Urinary bladder (tissue), 4 donors: ENCODE results near the gene MBD6. TPM values are rescaled to one million over a fixed set of nuclear protein-coding genes. Genes with fewer than 3 reads are reported as not detected.
"Not testable (repeated sequence)": the region's sequence is repeated elsewhere in the genome, so short reads cannot be mapped to it uniquely, and the experiment has no call there.

Experiments
- DNase-seq: peaks from one replicate; pipeline ENCODE4 v3.0.0-alpha.2; 2015; ENCODE audit errors: extremely low spot score
- H3K27ac ChIP-seq: one replicate; pipeline ENCODE4 v1.5.1; 2013; ENCODE audit warnings: low read depth, mild to moderate bottlenecking, moderate library complexity
- H3K36me3 ChIP-seq: one replicate; pipeline ENCODE4 v1.6.1; 2013; ENCODE audit warnings: mild to moderate bottlenecking, moderate library complexity; ENCODE audit not compliant: insufficient read depth
- H3K4me1 ChIP-seq: one replicate; pipeline ENCODE4 v1.6.1; 2013; ENCODE audit warnings: mild to moderate bottlenecking, moderate library complexity; ENCODE audit not compliant: insufficient read depth
- H3K4me3 ChIP-seq: one replicate; pipeline ENCODE4 v1.5.1; 2013; ENCODE audit warnings: low read depth, low read length
- WGBS: extraction: QIAGEN DNeasy Blood & Tissue Kit; methylation state at CpG from one replicate; pipeline ENCODE4 v1.1.7; 2013; 5-methylcytosine and 5-hydroxymethylcytosine counted together
- polyA plus RNA-seq: library from polyadenylated mRNA; stranded (reverse); fragments of 200-250 nt; gene quantifications from one replicate; pipeline ENCODE4 v1.2.3, GENCODE V29; 2013
- total RNA-seq: library from RNA; depleted of rRNA; stranded (reverse); fragments of >200 nt; gene quantifications from one replicate; pipeline ENCODE4 v1.2.3, GENCODE V29; 2014
- donor health status: healthy with polysubstance abuse.
- donor health status: healthy.

Gene MBD6
- total and polyA plus RNA-seq, 2 donors = 9.6 to 31.1 TPM

DNA sequence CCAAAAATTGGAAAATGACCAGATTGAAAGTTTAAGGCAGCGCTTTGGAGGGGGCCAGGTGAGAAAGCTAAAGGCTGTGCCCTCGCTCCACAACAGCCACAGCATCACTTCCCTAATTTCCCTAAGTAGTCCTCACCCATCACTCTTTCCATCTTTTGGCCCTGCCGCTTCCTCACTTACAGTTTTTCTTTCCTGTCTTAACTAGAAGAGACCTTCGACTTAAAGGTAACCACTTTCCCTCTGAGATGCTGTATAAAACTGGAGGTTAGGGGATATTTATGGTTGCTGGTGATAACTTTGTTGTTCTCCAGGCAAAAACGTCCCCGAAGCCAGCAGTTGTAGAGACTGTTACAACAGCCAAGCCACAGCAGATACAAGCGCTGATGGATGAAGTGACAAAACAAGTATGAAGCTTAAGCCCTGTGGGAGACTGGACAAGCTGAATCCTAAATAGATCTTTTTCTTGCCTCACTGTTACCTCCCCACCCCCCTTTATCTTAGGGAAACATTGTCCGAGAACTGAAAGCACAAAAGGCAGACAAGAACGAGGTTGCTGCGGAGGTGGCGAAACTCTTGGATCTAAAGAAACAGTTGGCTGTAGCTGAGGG is 6.6 kb upstream of the MBD6 start:
- 82% methylated on average over 11 of the region's 11 CpGs for WGBS
- peaks cover 6% of the 10 kb centered on the region for H3K36me3 ChIP-seq
- DNase-seq = no peak
- H3K4me1 ChIP-seq = no peaks in the 10 kb centered on the region
- H3K4me3 ChIP-seq = no peak overlapping the region
- no peak overlapping the region for H3K27ac ChIP-seq

DNA sequence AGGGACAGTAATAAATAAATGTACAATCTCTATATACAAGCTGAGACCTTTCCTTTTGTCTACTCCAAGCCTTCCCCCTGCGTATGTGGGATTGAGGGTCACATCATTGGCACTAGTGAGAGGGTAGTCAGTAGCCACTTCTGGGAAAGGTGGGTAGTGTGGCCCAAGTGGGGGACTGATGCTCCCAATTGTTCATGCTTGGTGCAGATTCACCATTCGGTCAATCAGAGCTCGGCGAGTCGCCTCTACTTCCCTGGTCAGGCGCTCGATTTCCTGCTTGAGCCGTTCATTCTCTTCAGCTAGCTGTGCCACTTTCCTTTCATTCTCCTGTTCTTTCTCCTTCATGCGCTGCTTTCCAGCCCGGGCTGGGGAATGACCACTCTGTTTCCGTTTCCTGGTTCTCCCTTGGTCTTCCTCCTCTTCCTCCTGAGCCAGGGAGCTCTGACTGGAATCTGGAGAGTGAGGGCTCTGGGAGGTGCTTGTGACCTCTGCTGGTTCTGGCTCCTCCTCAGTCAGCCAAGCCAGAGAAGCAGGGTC is 5.9 kb upstream of the MBD6 start:
- Histone ChIP-seq H3K4me3 (no peak overlapping the region), H3K36me3 (peaks cover 6% of the 10 kb centered on the region), H3K27ac (no peak overlapping the region), H3K4me1 (no peaks in the 10 kb centered on the region)
- DNase-seq = no peak
- WGBS = 90% methylated on average over 11 of the region's 11 CpGs

DNA sequence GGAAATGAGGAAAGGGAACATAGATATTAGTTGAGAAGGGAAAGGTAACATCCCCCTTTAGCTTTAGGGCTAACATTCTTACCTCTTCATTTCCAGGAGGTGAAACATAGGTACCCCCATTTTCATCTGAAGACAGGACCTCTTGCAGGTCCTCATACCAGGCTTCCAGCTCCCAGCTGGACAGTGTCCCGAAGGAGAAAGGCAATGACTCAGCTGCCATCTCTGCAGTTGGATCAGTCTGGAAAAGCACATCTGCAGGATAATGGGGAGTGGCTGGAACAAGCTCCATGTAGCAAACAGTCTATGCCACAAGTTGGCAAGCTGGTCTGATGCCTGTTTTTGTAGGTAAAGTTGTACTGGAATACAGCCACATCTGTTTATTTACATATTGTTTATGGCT is 5.4 kb upstream of the MBD6 start:
- no peaks in the 10 kb centered on the region for H3K4me1 ChIP-seq
- DNase-seq = no peak
- no peak overlapping the region for H3K27ac ChIP-seq
- H3K36me3 ChIP-seq = peaks cover 4% of the 10 kb centered on the region
- 42% methylated on average over 1 of the region's 1 CpG for WGBS
- no peak overlapping the region for H3K4me3 ChIP-seq

DNA sequence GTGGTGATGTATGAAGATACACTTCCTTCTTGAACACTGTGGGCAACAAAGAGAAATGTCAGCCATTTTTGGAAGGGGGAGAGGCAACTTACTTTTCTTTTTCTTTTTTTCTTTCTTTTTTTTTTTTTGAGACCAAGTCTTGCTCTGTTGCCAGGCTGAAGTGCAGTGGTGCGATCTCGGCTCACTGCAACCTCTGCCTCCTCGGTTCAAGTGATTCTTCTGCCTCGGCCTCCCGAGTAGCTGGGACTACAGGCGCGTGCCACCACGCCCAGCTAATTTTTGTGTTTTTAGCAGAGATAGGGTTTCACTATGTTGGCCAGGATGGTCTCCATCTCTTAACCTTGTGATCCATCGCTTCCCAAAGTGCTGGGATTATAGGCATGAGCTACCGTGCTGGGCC is 4.9 kb upstream of the MBD6 start:
- 83% methylated on average over 10 of the region's 10 CpGs for WGBS
- not testable (repeated sequence) for H3K36me3 ChIP-seq, H3K4me1 ChIP-seq, H3K27ac ChIP-seq, DNase-seq, H3K4me3 ChIP-seq

DNA sequence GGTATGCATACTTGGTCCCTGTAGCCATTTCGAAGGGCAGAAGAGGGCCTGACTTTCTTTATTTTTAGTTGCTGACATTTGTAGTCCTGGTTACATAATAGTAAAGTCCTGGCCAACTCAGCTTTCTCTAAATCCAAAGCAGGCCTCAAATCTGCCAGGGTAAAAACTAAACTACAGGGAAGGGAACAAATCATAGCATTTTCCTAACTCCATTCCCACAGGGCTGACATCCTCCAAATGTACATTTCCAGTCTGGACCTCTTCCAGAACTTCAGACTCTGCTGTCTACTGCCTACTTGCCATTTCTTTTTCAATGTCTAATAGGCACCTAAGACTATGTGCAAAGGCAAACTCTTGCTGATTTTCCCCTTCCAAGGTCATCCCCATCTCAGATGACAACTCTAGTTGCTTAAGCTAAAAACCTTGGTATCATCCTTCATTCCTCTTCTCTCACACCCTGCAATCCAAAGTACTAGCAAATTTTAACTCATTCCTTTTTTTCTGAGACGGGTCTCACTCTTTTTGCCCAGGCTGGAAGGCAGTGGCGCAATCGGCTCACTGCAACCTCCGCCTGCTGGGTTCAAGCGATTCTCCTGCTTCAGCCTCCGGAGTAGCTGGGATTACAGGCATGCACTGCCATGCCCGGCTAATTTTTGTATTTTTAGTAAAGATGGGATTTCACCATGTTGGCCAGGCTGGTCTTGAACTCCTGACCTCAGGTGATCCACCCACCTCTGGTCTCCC is 4.3 kb upstream of the MBD6 start:
- H3K36me3 ChIP-seq = no peaks in the 10 kb centered on the region
- DNase-seq = no peak
- WGBS = 73% methylated on average over 8 of the region's 8 CpGs
- H3K27ac ChIP-seq = no peak overlapping the region
- H3K4me1 ChIP-seq = no peaks in the 10 kb centered on the region
- H3K4me3 ChIP-seq = no peak overlapping the region

DNA sequence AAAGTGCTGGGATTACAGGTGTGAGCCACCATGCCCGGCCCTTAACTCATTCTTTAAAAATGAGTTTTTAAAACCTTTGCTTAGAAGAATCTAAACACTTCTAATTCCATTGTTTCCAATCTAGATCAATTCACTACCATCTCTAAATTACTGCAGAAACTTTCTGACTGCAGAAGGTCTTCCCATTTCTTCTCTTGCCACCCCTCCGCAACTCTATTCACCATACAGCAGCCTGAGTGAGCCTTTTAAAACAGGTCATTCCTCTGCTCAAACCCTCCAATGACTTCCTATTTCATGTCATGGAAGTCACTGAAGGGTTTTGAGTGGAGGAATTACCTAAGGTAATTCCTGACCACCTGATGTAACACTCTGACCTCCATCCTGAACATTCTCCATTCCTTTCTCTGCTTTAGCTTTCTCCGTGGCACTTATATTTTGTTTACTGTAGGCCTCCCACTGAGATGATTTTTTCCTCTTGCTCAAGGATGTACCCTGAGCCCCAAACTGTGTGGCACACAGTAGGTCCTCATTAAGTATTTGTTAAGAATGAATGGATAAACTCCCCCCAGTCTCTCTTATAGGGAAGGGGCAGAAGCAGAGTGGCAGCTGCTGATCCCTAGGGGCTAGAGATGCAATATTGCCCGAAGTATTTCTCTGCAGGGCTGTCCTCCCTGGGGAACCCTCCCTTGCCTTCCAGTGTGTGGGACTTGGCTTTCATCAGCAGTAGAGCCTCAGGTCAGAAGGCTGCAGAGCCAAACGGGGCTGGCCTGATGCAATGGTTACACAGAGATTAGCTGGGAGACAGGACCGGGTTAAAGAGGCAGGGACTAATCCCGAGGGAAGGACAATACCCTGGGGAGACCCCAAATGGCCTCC is 3.5 kb upstream of the MBD6 start:
- DNase-seq = no peak
- Histone ChIP-seq H3K27ac (peak overlapping the region; percentile 95), H3K4me3 (peak overlapping the region; percentile 69), H3K4me1 (no peaks in the 10 kb centered on the region), H3K36me3 (no peaks in the 10 kb centered on the region)
- 28% methylated on average over 7 of the region's 7 CpGs for WGBS

DNA sequence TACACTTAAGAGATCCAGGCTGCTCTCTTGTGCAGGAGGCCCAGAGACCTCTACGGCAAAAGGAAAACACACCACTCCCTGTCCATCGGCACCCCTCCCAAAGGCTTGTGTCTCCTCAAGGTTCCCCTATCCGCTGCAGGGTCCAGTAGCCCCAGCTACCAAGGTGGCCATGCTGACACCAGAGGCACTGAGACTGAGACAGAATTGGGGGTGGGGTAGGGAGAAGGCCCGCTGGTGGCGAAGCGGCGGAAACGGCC is 2.9 kb upstream of the MBD6 start:
- H3K4me3 ChIP-seq = peak overlapping the region; percentile 69
- 0% methylated on average over 8 of the region's 8 CpGs for WGBS
- DNase-seq = no peak
- peak overlapping the region; percentile 95 for H3K27ac ChIP-seq
- H3K36me3 ChIP-seq = no peaks in the 10 kb centered on the region
- H3K4me1 ChIP-seq = no peaks in the 10 kb centered on the region

DNA sequence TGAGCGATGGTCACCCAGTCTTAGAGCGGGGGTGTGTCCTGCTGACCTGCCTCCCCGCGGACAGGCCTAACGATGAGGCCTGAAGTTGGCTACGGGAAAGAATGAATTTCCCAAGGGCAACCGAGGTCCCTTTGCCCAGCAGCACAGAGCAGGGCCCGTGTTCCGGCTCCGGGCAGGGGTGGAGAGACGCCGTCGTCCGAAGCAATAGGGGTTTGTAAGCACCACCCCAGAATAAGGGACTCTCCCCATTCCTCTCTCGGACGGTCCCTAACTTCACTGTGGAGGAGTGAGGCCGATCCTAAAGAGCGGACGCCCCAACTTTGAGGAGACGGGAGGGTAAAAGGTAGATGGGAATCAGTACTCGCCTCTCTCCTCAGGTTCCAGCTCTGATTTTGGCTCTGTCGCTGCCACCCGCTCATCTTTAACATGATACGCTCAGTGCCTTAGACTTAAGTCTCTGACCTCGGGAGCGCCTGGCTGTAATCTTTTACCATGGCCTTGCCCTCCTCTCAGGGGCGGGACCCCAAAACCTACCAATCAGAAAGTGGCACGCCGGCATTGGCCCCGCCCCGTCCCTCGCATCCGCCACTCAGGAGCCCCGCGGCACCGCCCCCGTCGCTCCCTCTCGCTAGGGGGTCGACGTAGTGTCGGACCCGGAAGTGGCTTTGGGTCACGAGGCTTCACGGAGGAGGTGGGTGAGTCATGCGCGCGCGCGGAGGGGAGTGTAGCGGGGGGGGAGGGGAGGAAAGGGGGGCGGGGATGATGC is 2.4 kb upstream of the MBD6 start, which contains the start of gene DDIT3:
TSS of gene DDIT3 (minus strand) at position 462 of the 766 bp plus-strand sequence. CDS start 3,108 bp downstream, outside the sequence.
- H3K4me1 ChIP-seq = no peaks in the 10 kb centered on the region

DNA sequence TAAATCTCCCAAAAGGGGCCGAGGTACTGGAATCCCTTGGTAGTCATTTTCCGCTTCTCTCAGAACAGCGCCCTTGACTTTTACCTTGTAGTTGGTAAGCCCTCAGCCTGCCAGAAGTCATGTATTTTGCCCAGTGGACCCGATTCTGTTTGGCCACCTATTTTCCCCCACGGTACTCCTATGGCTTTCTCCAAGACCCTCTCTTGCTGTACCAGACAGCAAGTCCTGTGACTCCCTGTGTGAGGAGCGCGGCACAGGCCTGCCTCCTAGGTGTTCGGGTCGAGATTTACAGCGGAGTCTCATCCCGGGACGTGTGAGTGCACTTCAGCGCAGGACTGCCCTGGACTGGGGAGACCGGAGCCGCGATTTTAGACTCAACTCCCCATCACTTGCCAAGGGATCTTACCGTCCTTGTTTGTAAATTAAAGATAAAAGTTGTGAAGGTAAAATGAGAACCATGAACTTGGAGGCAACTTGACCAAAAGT is 1.1 kb upstream of the MBD6 start:
- Histone ChIP-seq H3K27ac (peak overlapping the region; percentile 97), H3K36me3 (no peaks in the 10 kb centered on the region), H3K4me3 (no peak overlapping the region), H3K4me1 (no peaks in the 10 kb centered on the region)
- DNase-seq = peak; percentile 18
- WGBS = 30% methylated on average over 17 of the region's 17 CpGs

More for the DNA sequence above, 2.4 kb upstream of the MBD6 start, which contains the start of gene DDIT3:
- under 1% methylated on average over 52 of the region's 52 CpGs for WGBS
- peak; percentile 97 for DNase-seq
- peak within 1 kb of the TSS; percentile 97 for H3K27ac ChIP-seq
- peak within 1 kb of the TSS; percentile 69 for H3K4me3 ChIP-seq
- H3K36me3 ChIP-seq = no peaks in the 10 kb centered on the region

DNA sequence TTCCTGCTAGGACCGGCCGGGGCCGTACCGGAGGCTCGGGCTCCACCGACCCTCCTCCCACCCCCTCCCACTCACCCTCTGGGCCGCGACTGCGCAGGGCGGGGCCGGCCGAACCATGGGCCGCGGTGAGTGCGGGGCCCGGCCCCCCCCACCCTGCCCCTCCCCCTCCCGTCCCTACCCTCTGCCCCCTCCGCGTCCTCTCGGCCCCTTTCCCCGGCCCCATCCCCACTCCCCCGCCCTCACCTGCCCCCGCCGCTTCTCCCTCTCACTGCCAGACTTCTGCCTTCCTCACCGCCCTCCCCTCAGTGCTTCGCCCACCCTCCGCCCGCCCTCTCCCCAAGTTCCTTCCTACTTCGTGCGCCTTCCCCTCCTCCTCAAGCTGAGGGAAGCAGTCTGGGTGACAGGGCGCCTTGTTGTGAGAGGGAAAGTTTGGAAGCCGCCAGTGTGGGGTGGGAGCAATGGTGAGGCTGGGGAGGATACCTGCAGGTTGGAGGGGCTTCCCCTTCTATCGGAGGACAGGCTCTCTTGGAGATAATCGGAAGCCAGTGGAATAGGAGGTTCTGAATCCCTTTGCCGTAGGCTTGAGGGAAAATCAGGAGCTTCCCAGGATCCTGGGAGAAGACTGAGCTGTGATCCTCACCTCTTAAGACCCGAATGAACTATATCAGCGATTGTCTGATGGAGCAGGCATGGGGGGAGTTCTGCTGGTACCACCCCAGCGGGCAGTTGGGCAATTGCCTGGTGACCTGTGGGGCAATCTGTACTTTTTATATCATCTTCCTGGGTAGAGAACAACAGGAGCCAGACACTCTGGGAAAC is 472 bp downstream of the MBD6 start:
- Histone ChIP-seq H3K4me1 (no peaks in the 10 kb centered on the region), H3K27ac (peak overlapping the region; percentile 68), H3K36me3 (peaks cover 1% of the 10 kb centered on the region), H3K4me3 (peak overlapping the region; percentile 52)
- WGBS = 2% methylated on average over 38 of the region's 38 CpGs
- DNase-seq = no peak

DNA sequence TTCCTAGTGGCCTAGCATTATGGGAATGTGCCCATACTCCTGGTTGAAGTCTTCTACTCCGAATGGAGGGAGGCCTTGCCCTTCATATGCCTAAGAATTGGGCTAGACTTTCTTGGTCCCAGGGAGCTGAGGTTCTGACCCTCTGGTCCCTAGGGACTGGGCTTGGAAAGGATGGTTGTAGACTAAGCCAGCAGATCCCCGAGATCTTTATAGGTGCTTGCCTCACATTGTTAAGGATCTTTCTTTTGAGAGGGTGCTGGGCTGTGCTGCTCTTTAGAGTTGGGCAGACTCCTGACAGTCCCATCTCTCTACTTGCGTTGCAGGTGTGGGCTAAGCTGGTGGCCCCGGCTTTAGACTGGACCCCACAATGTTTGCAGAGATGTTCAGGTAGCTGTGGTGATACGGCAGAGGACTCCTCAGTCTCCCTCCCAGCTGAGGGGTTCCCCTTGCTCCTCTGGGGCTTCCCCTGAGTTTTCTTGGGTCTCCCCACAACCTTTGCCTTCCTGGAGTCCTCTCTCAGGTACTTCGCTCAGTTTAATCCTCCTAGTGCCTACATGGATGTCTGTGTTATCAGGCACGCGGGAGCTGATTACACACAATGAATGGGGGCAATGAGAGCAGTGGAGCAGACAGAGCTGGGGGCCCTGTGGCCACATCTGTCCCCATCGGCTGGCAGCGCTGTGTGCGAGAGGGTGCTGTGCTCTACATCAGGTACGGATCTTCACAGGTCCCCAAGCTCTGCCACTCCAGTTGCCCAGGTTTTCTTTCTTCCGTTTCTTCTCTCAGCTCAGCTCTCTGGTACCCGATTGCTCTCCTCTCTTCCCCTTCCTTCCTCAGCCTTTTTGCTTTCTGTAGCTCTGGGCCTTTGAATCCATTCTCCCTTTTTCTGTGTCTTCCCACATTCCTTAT is 1.3 kb downstream of the MBD6 start:
- no peak overlapping the region for H3K27ac ChIP-seq
- DNase-seq = no peak
- 57% methylated on average over 14 of the region's 14 CpGs for WGBS
- peaks cover 1% of the 10 kb centered on the region for H3K36me3 ChIP-seq
- no peaks in the 10 kb centered on the region for H3K4me1 ChIP-seq
- peak overlapping the region; percentile 52 for H3K4me3 ChIP-seq
